Measurements from ENCODE around the gene MKX.

Gene MKX

DNA sequence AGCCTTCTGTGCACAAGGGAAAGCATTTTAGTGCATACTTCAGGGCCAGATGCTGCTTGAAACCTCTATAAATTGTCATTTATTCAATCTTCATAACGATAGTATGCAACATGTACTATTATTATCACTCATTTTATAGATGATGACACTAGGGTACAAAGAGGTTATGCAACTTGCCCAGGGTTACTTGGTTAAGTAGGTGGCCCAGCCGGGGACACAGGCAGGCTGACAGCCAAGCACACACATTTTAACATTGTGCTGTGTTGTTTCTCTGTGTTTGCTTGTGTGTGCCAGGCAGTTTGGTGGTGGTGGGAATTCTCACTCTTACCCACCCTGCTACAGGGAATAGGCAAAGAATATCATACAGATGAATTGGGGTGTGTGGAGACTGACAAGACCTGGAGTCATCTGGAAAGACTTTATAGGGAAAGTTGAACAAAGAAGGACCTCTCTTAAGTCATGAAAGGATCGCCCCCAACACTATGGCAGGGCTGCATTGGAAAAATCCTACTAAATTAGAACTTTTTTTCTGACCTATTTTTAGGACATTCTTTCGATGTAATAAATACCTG lies 98.9 kb downstream of the MKX start:
- DNase-seq = peak; percentile 53

DNA sequence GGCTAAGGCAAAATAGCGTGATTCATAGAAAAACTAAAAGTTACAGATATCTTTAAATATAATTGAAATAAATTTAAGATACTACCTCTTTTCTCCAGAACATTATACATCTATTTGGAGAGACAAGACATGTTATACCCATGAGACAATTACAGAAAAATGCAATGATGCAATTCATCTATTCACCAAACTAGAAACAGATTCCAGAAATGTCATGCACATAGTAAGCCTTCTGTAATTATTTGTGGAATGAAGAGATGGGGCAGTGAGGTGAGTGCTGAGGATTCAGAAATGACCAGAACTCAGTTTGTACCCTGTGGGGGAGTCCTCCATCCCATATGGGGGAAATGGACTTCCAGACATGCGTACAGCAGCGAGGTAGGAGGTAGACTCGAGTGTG lies 99.4 kb downstream of the MKX start:
- DNase-seq = peak; percentile 90

DNA sequence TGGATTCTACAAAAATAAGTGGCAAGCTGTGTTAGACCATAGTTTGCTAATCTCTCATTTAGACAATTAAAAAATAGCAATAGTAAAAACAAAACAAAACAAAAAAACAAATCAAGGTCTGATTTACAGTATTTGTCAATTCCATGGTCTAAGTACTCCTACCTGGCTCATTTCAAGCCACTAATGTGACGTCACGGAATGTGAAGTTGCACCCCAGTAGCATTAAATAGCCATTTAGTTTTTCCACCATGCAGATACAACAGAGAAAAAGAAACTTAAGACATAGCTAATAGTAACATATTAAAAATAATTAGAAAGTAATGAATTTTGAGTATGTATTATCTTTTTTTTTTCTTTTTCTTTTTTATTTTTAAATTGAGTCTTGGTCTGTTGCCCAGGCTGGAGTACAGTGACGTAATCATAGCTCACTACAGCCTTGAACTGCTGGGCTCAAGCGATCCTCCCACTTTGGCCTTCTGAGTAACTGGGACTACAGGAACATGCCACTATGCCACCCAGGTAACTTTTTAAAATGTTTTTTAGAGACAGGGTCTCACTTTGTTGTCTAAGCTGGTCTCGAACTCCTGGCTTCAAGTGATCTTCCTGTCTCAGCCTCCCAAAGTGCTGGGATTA lies 101.2 kb downstream of the MKX start:
- no peak for DNase-seq

DNA sequence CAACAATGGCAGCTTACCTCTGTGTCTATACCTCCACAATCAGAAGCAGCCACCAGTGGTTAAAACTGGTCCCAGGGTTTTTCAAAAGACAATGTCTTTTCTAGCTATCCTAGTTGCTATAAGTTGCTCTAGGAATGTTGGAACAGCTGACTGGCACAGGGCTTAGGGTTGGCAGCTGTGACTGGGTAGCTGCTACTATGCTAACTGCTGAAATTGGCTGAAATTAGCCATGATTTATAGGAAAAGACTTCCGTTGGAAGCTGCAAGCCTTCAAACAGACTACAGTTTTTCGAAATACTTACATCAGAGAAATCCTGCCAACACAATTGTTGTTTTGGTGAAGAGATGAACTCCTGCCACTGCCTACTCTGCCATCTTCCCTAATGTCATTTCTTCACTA lies 102.3 kb downstream of the MKX start:
- DNase-seq = no peak

DNA sequence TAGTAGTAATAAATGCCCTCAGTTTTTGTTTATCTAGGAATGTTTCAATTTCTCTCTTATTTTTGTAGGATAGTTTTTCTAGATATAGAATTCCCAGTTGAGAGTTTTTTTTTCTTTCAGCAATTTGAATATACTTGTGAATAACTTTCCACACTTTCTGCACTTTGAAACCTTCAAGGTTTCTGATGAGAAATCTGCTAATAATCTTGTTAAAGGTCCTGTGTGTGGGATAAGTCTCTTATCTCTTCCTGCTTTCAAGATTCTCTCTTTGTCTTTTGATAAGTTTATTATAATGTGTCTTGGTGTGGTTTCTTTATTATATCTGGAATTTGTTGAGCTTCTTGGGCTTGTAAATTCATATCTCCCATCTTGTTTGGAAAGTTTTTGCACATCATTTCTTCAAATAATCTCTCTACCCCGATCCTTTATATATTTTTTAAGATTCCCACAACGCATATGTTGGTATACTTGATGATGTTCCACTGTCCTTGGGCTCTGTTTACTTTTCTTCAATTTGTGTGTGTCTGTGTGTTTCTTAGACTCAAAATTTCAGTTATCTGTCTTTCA lies 103.5 kb downstream of the MKX start:
- DNase-seq = no peak

DNA sequence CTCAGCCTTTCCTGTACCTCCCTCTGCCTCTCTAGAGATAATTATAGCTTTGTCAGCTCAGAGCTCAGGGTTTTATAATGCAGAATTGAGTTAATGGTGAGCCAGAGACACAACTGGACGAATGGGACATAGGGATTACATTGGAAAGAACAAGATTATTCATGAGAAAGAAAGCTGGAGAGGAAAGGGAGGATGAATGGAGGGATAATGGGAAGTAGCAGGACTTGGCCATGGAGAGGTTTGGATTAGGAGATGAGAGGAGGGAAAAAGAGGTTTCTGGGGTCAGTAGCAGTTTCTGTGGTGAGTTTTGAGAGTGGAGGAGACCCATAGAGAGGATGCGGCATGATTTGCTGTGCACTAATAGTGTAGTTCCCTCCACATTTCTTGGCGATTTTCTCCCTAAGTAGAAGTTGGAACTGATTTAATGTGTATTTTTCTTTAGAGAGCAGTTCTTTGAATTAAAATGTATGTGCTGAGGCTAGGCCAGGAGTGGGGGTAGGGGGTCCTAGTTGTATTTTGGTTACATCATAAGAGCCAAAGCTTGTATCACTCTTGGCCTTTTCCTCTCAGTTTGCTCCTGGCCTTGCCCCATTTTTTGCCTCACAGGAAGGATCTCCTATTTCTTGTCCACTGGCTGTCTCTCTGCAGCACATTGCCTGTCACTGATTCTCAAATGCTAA lies 107.4 kb downstream of the MKX start:
- DNase-seq = no peak

DNA sequence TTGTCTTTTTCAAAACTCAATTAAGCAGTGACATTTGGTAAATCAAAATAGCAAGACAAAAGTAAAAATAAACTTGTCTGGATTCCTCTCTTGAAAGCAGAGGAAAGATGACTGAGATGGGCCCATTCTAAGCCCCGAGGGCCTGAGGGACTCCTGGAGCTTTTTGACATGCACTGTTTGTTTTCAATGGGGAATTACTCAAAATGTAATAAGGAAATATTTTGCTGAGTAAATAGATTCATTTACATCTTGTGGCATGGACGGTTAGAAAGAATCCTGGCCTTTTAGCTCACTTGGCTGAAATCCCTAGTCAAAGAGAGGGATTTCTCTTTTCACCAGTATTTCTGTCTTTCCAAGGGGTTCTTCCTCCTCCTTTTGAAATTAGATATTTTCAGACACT lies 108.0 kb downstream of the MKX start:
- no peak for DNase-seq

DNA sequence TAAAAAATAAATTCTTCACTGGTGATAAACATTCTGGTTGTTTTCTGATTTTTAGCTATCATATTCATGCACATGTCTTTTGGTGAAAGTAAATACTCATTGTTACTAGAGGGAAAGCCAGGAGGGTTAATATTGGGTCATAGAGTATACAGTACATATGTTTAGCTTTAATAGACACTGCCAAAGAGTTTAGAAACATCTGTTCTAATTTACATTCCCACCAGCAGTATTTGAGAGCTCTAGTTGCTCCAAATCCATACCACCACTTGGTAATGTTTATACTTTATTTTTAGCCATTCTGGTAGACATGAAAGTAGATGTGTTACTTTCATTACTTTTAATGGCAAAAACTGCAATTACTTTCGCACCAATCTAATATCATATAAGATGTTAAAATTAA lies 108.8 kb downstream of the MKX start:
- DNase-seq = no peak

DNA sequence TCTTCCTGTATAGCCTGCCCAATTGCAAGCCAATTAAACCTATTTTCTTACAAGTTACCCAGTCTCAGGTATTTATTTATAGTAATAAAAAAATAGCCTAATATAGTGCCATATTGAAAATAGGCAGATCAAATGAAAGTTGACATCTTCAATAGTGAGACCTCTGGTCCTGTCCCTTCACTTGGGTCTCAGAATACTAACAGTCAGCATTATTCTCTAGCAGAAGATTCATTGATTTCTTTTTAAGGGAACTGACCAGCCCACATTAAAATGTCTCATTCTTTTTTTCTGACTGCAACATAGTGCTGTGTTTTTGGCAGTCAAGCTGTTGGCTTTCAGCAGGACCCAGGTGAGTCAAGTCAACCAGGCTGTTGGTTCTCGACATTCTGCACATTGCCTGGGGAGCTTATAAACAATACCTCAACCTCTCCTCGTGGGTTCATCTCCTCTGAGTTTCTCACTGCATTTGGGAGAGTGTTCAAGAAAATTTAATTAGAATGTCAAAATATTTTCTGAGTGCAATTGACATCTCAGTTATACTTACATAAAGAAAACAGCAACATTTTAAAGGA lies 109.8 kb downstream of the MKX start:
- no peak for DNase-seq

DNA sequence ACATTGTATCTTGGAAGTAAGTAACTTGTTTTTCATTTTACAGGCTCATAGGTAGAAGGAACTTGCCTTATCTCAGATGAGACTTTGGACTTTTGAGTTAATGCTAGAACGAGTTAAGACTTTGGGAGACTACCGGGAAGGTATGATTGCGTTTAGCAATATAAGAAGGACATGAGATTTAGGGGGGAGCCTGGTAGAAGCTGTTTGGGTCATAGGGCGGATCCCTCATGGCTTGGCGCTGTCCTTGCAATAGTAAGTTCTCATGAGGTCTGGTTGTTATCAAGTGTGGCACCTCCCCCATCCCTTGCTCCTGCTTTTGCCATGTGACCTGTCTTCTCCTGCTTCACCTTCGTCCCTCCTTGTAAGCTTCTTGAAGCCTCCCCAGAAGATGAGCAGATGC lies 110.3 kb downstream of the MKX start:
- no peak for DNase-seq

DNA sequence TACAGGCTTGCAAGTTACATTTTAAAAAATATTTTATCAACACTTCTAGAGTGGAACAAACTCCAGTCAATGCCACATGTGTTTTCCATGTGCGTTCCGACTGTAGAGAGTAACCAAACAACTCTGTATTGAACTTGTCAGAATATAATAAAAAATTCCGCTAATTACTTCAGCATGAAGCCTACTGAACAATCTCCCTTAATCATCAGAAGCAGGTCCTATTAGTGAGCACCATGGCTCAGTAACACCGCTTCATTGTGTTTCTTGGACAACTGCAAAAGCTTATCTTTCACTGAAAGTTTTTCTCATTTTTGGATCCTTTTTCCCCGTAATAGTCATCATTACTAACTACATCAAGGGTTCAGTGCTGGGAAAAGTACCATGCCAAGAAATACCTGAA lies 117.0 kb downstream of the MKX start:
- DNase-seq = peak; percentile 80

DNA sequence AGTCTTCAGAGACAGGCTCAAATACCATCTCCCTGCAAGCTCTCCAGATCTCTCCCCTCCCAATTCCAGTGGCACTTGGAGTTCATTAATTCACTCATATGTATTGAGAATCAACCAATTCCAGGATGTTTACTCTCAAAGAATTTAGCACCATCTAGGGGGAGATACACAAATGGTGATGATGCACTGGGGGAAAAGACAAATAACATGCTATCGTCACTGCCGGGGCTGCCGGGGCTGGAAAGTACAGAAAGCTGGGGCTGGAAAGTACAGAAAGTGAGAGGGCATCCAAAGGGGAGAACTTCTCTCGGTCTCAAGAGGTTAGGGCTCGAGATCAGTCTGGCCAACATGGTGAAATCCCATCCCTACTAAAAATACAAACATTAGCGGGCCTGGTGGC lies 118.7 kb downstream of the MKX start:
- DNase-seq = no peak

DNA sequence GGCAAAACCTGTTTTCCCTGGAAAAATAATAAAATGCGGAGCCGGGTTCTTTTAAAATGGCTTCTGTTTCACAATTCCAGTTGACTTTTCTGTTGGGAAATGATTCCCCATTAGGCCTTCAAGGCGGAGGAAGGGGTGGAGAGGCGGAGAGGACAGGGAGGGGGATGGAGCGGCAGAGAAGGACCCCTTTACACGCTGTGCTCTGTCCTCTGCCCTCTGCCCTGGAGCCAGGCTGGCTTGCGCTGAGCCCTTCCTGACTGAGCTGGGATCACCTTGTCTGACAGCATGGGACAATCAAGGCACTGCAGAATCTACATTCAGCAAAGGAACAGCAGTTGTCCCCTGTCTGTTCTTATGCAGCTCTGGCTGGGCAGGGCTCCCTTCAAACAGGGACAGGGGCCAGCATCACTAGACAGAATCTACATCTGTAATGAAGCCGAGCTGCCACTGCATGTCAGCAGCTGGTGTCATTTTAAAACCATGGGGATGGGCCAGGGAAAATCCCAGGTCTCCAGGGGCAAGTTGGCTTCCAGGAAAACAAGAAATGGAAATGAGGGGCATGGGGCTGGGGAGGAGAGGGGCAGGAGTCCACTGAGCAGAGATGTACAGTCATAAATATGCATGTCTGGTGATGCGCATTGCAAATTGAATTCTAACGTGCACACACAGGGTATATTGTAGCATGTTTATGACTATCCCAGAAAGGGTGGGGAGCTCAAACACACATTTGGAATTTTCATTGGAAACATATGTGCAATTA lies 120.0 kb downstream of the MKX start:
- DNase-seq = peak; percentile 84

DNA sequence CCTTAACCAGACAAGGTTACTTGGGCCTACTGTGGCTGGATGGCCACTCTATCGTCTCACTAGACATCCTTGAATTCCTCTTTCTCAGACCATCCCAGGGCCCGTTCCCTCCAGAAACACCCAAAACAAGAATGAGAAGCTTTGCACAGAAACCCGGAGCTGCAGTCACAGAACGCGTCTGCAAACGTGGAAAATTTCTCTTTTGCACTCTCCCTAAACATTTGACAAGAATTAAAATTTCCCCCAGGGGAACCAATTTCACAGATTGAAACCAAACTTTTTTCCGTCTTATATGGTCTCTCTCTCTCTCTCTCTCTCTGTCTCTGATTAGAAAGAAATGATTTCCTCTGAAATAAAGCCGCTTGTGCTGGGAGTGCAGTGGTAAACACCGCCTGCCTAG lies 120.7 kb downstream of the MKX start:
- DNase-seq = no peak
